ENCODE results near the gene PSMB7. TPM values are rescaled to one million over a fixed set of nuclear protein-coding genes. Genes with fewer than 3 reads are reported as not detected.

Gene PSMB7
- total and polyA plus RNA-seq, 2 of the 4 experiments (the other 2 are of a cell fraction): 340 to 430 TPM

GRCh38 chr9:124373386-124373785 is 41.9 kb downstream of the PSMB7 start:
- POLR2A ChIA-PET (ENCODE audit: unreplicated experiment): no interaction called here
- Histone ChIP-seq H3K9ac (ENCODE audit: low read depth, low read length) (no peak overlapping the region), H3K9me1 (ENCODE audit: insufficient read depth, low read length) (peaks cover 8% of the 10 kb centered on the region; the same call in 1 of the 2 replicates), H2BK20ac (ENCODE audit: low read depth, low read length) (no peak overlapping the region), H3K18ac (ENCODE audit: low read depth, low read length) (no peak overlapping the region), H3K79me1 (ENCODE audit: low read depth in 1 of 2, low read length in 2 of 2) (peaks cover 52 to 85% of the 10 kb centered on the region in 2 experiments), H2AK9ac (replicated peaks; ENCODE audit: low read depth, low read length, poor library complexity) (no peak overlapping the region), H4K8ac (ENCODE audit: low read depth in 2 of 2, low read length in 2 of 2) (no peak overlapping the region), H3K4me2 (ENCODE audit: low read depth, low read length) (no peak overlapping the region), H3K27me3 (ENCODE audit: control insufficient read depth, insufficient read depth, low read length) (no peaks in the 10 kb centered on the region), H2BK120ac (ENCODE audit: low read depth, low read length) (no peak overlapping the region), H3K36me3 (ENCODE audit: control insufficient read depth, insufficient read depth, low read length) (peaks cover 9% of the 10 kb centered on the region), H4K20me1 (ENCODE audit: insufficient read depth, low read length) (peaks cover 57% of the 10 kb centered on the region), H3K56ac (ENCODE audit: extremely low read depth, insufficient read depth, low read length) (no peak overlapping the region), H3K23ac (ENCODE audit: low read depth, low read length) (no peak overlapping the region), H4K5ac (ENCODE audit: low read depth, low read length) (no peak overlapping the region), H2BK5ac (ENCODE audit: low read depth, low read length, poor library complexity, severe bottlenecking) (no peak overlapping the region), H3K27ac (ENCODE audit: insufficient read depth, low read length) (no peak overlapping the region), H2AFZ (replicated peaks; ENCODE audit: low read length, poor library complexity) (no peak overlapping the region), H3K9me3 (ENCODE audit: control insufficient read depth, insufficient read depth, low read length) (no peaks in the 10 kb centered on the region), H3K4me1 (ENCODE audit: control insufficient read depth, insufficient read depth, low read length) (peaks cover 5% of the 10 kb centered on the region), H4K91ac (ENCODE audit: insufficient read depth, low read depth, low read length) (no peak overlapping the region), H2AK5ac (ENCODE audit: low read depth, low read length) (no peak overlapping the region), H3K14ac (replicated peaks; ENCODE audit: low read depth, low read length) (no peak overlapping the region), H2BK15ac (ENCODE audit: low read depth, low read length) (no peak overlapping the region), H3K4me3 (ENCODE audit: insufficient read depth, low read depth, low read length) (no peak overlapping the region), H3K4ac (ENCODE audit: low read depth, low read length) (no peak overlapping the region)
- intact Hi-C loops (cut with micrococcal nuclease) (no loop called here), dilution Hi-C loops (cut with HindIII; ENCODE audit: low sequenced_read_pairs, unreplicated experiment) (no loop called here), in situ Hi-C loops (cut with MboI; ENCODE audit: low sequenced_read_pairs) (no loop called here)
- no peak for DNase-seq
- CTCF ChIA-PET: no interaction called here
- no peak for ATAC-seq (ENCODE audit: low read depth)
- WGBS, 2 experiments (ENCODE audit: extremely low coverage in 2 of 2, insufficient read length in 1 of 2): no CpG with 5 or more reads among the region's 4 CpGs
- no TSS peak for BruUV-seq (replicated peaks)
- TF ChIP-seq BHLHE40 (IDR thresholded peaks at IDR 0.05; ENCODE audit: low read depth, low read length) (no peak), RCOR1 (IDR thresholded peaks at IDR 0.05; ENCODE audit: insufficient replicate concordance, low read length) (no peak), CHD1 (IDR thresholded peaks at IDR 0.05; ENCODE audit: low read depth, low read length) (no peak), MXI1 (IDR thresholded peaks at IDR 0.05; ENCODE audit: borderline replicate concordance, low read depth, low read length) (no peak), FOS (IDR thresholded peaks at IDR 0.05; ENCODE audit: low read depth, low read length) (no peak), POLR2A (IDR thresholded peaks at IDR 0.05; ENCODE audit: low read depth, low read length) (no peak), MAFK (IDR thresholded peaks at IDR 0.05; ENCODE audit: low read depth, low read length) (no peak), ELK1 (IDR thresholded peaks at IDR 0.05; ENCODE audit: borderline replicate concordance, low read depth, low read length) (no peak), USF2 (IDR thresholded peaks at IDR 0.05; ENCODE audit: low read depth, low read length) (no peak), CTCF (conservative IDR thresholded peaks at IDR 0.05; ENCODE audit: low read depth, low read length) (no peak)
